Lung (tissue), 12 donors: ENCODE data around the gene DOCK1. TPM values are rescaled to one million over a fixed set of nuclear protein-coding genes. Genes with fewer than 3 reads are reported as not detected.

ENCODE experiments used
- ATAC-seq: fragments of 200-7000 bp; cut with Tn5 transposase; one replicate; pipeline ENCODE4 v1.9.1; 2020; ENCODE audit warnings: moderate number of reproducible peaks; ENCODE audit not compliant: insufficient read depth, low FRiP score
- DNase-seq, 3 donors: peaks; one replicate each; pipeline ENCODE4 v3.0.0-alpha.2; 2013 to 2017
- H3K27ac ChIP-seq, 2 donors: one replicate each; pipeline ENCODE4 v1.5.1; 2013; ENCODE audit warnings: mild to moderate bottlenecking in 2 of 2, moderate library complexity in 2 of 2, control low read depth in 1 of 2, inconsistent platforms in 1 of 2, low read depth in 1 of 2, low read length in 1 of 2
- H3K27me3 ChIP-seq, 3 donors: one replicate each; pipeline ENCODE4 v1.5.1; 2013; ENCODE audit warnings: low read length in 2 of 3; ENCODE audit not compliant: control insufficient read depth in 3 of 3, insufficient read depth in 3 of 3
- H3K36me3 ChIP-seq, 4 donors: one replicate each; pipeline ENCODE4 v1.5.1; 2013; ENCODE audit warnings: low read length in 4 of 4, mild to moderate bottlenecking in 1 of 4, moderate library complexity in 1 of 4; ENCODE audit not compliant: control insufficient read depth in 4 of 4, insufficient read depth in 4 of 4
- H3K4me1 ChIP-seq, 5 donors: one replicate each; pipeline ENCODE4 v1.5.1; 2013; ENCODE audit warnings: low read length in 5 of 5, mild to moderate bottlenecking in 2 of 5, moderate library complexity in 1 of 5; ENCODE audit not compliant: control insufficient read depth in 5 of 5, insufficient read depth in 5 of 5
- H3K4me3 ChIP-seq: one replicate; pipeline ENCODE4 v1.5.1; 2013; ENCODE audit warnings: mild to moderate bottlenecking, control low read depth, moderate library complexity
- H3K9ac ChIP-seq, 2 donors: one replicate each; pipeline ENCODE4 v1.5.1; 2013; ENCODE audit warnings: low read length in 2 of 2, control low read depth in 1 of 2; ENCODE audit not compliant: insufficient read depth in 1 of 2
- H3K9me3 ChIP-seq, 4 donors: one replicate each; pipeline ENCODE4 v1.5.1; 2013; ENCODE audit warnings: low read length in 3 of 4, mild to moderate bottlenecking in 1 of 4, moderate library complexity in 1 of 4; ENCODE audit not compliant: control insufficient read depth in 4 of 4, insufficient read depth in 3 of 4
- WGBS, 2 donors: extraction: QIAGEN DNeasy Blood & Tissue Kit; methylation state at CpG; one replicate each; pipeline ENCODE4 v1.1.7; 2013; 5-methylcytosine and 5-hydroxymethylcytosine counted together
- polyA plus RNA-seq, 2 donors: library from polyadenylated mRNA; stranded (reverse); fragments of 200-250 nt; gene quantifications; one replicate each; pipeline ENCODE4 v1.2.1, GENCODE V29; 2013
- total RNA-seq, 2 donors: library from RNA; depleted of rRNA in 1 of 2; stranded (reverse); fragments of >200 nt in 1 of 2; gene quantifications; one replicate each; pipeline ENCODE4 v1.2.1, GENCODE V29; 2014 to 2021
- TF ChIP-seq, protein P1 (sequence below): IDR thresholded peaks from 2 replicates; pipeline ENCODE4 v1.5.1; 2012; ENCODE audit warnings: mild to moderate bottlenecking; ENCODE audit errors: control extremely low read depth, extremely low read depth
- donor health status: control.
- donor health status: control.
- donor health status: Bipolar disorder and iron deficiency.
- donor health status: healthy.
- donor health status: DM: yes; HTN: yes; CAD: no.

DOCK1 gene
- total and polyA plus RNA-seq, 4 donors = 11.2 to 102 (median 30.5) TPM

- H3K9me3 ChIP-seq = no peaks in the 10 kb centered on the region
- H3K36me3 ChIP-seq = peaks cover 12 to 46% (median 29%) of the 10 kb centered on the region in 4 donors
- H3K4me1 ChIP-seq = no peaks in the 10 kb centered on the region
- no peak overlapping the region for H3K9ac ChIP-seq
- H3K4me3 ChIP-seq = no peak overlapping the region
- 91 to 92% methylated on average over 16 of the region's 16 CpGs for WGBS, 2 donors
- H3K27ac ChIP-seq = no peak overlapping the region
- TF ChIP-seq, protein P1, sequence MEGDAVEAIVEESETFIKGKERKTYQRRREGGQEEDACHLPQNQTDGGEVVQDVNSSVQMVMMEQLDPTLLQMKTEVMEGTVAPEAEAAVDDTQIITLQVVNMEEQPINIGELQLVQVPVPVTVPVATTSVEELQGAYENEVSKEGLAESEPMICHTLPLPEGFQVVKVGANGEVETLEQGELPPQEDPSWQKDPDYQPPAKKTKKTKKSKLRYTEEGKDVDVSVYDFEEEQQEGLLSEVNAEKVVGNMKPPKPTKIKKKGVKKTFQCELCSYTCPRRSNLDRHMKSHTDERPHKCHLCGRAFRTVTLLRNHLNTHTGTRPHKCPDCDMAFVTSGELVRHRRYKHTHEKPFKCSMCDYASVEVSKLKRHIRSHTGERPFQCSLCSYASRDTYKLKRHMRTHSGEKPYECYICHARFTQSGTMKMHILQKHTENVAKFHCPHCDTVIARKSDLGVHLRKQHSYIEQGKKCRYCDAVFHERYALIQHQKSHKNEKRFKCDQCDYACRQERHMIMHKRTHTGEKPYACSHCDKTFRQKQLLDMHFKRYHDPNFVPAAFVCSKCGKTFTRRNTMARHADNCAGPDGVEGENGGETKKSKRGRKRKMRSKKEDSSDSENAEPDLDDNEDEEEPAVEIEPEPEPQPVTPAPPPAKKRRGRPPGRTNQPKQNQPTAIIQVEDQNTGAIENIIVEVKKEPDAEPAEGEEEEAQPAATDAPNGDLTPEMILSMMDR = no peak
- H3K27me3 ChIP-seq = no peaks in the 10 kb centered on the region
- DNase-seq (no peak), ATAC-seq (no peak)
Observed at GRCh38 chr10:127441350-127442219, 536.4 kb downstream of the DOCK1 start.

DNA sequence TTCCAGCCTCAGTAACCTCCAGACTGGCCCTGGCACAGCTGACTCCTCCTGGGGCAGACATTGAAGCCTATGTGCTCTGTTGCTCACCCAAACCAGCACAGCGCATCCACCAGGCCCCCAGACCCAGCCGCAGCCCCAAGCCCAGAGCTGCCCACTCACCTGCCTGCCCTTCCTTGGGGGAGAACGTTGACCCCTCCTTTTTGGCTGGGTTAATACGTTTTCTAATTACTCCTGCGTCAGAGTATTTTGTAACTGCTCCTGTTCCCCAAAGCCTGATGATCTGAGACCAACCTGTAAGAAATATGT lies 536.9 kb downstream of the DOCK1 start:
- H3K36me3 ChIP-seq = peaks cover 12 to 50% (median 30%) of the 10 kb centered on the region in 4 donors
- DNase-seq = no peak

GRCh38 chr10:127444155-127444554 lies 538.9 kb downstream of the DOCK1 start:
- 92 to 97% methylated on average over 13 of the region's 13 CpGs for WGBS, 2 donors
- Histone ChIP-seq H3K4me1 (no peaks in the 10 kb centered on the region), H3K4me3 (no peak overlapping the region), H3K27me3 (no peaks in the 10 kb centered on the region), H3K36me3 (peaks cover 11 to 55% (median 36%) of the 10 kb centered on the region in 4 donors), H3K9ac (no peak overlapping the region), H3K27ac (no peak overlapping the region), H3K9me3 (no peaks in the 10 kb centered on the region)
- DNase-seq (no peak), ATAC-seq (no peak)
- TF ChIP-seq, protein P1 = no peak

More for the DNA sequence above, 536.9 kb downstream of the DOCK1 start:
- H3K9ac ChIP-seq = no peak overlapping the region
- TF ChIP-seq, protein P1 = no peak
- H3K4me3 ChIP-seq = no peak overlapping the region
- no peak overlapping the region for H3K27ac ChIP-seq
- ATAC-seq = no peak
- WGBS, 2 donors = 93 to 94% methylated on average over 5 of the region's 5 CpGs
- no peaks in the 10 kb centered on the region for H3K9me3 ChIP-seq
- no peaks in the 10 kb centered on the region for H3K27me3 ChIP-seq
- no peaks in the 10 kb centered on the region for H3K4me1 ChIP-seq
